ENCODE measurements around the gene TSTD2.

GRCh38 chr9:97591535-97591934, 41.6 kb downstream of the TSTD2 start:
- TF ChIP-seq, protein P1, sequence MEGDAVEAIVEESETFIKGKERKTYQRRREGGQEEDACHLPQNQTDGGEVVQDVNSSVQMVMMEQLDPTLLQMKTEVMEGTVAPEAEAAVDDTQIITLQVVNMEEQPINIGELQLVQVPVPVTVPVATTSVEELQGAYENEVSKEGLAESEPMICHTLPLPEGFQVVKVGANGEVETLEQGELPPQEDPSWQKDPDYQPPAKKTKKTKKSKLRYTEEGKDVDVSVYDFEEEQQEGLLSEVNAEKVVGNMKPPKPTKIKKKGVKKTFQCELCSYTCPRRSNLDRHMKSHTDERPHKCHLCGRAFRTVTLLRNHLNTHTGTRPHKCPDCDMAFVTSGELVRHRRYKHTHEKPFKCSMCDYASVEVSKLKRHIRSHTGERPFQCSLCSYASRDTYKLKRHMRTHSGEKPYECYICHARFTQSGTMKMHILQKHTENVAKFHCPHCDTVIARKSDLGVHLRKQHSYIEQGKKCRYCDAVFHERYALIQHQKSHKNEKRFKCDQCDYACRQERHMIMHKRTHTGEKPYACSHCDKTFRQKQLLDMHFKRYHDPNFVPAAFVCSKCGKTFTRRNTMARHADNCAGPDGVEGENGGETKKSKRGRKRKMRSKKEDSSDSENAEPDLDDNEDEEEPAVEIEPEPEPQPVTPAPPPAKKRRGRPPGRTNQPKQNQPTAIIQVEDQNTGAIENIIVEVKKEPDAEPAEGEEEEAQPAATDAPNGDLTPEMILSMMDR (IDR thresholded peaks at IDR 0.05; ENCODE audit: insufficient read depth, low read length, poor library complexity, severe bottlenecking): no peak
- TF ChIP-seq EZH2phosphoT487 (conservative IDR thresholded peaks at IDR 0.05; ENCODE audit: low read length): no peak

Data from SU-DHL-6 (cell line).